PFSK-1 (cell line): Measurements from ENCODE around the gene PBOV1.

Experiments
- POLR2AphosphoS5 ChIP-seq: IDR thresholded peaks from 2 replicates; pipeline ENCODE4 v1.6.1; 2012; ENCODE audit warnings: low read depth, mild to moderate bottlenecking, control low read depth, low read length, moderate library complexity
- TAF1 ChIP-seq: IDR thresholded peaks from 2 replicates; pipeline ENCODE4 v1.6.1; 2012; ENCODE audit warnings: low read length, control low read depth, borderline replicate concordance; ENCODE audit not compliant: insufficient read depth

DNA sequence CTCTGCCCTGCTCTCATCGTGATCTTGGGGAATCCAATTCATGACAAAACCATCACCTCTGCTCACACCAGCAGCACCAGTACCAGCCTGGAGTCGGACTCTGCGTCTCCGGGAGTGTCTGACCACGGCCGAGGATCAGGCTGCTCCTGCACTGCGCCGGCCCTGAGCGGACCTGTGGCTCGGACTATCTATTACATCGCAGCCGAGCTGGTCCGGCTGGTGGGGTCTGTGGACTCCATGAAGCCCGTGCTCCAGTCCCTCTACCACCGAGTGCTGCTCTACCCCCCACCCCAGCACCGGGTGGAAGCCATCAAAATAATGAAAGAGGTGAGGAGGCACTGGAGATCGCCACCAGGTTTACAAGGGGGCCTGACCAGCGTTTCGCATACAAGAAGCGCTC is 37.2 kb upstream of the PBOV1 start:
- TF ChIP-seq POLR2AphosphoS5 (no peak), TAF1 (no peak)
